ENCODE results near the gene PCYT2.

Gene PCYT2

GRCh38 chr17:81898029-81898866 lies 13.0 kb downstream of the PCYT2 start:
- DNase-seq = no peak

- no peak for DNase-seq
Measured at GRCh38 chr17:81895400-81895799, 15.8 kb downstream of the PCYT2 start.

- DNase-seq = no peak
Measured at GRCh38 chr17:81891303-81891552, 20.0 kb downstream of the PCYT2 start.

GRCh38 chr17:81890447-81891302 lies 20.5 kb downstream of the PCYT2 start:
- no peak for DNase-seq

GRCh38 chr17:81889602-81890001 lies 21.6 kb downstream of the PCYT2 start:
- no peak for DNase-seq

GRCh38 chr17:81888988-81889595 lies 22.1 kb downstream of the PCYT2 start:
- DNase-seq = no peak

- DNase-seq = no peak
Measured at GRCh38 chr17:81888105-81888987, 22.9 kb downstream of the PCYT2 start.

- DNase-seq = no peak
Measured at GRCh38 chr17:81885869-81886548, 25.2 kb downstream of the PCYT2 start.

- no peak for DNase-seq
Measured at GRCh38 chr17:81885454-81885853, 25.7 kb downstream of the PCYT2 start.

- no peak for DNase-seq
Measured at GRCh38 chr17:81884968-81885367, 26.2 kb downstream of the PCYT2 start.

GRCh38 chr17:81884520-81884919 lies 26.7 kb downstream of the PCYT2 start:
- no peak for DNase-seq

- no peak for DNase-seq
Measured at GRCh38 chr17:81879121-81879520, 32.1 kb downstream of the PCYT2 start.

GRCh38 chr17:81878294-81878693 lies 32.9 kb downstream of the PCYT2 start:
- no peak for DNase-seq

- no peak for DNase-seq
Measured at GRCh38 chr17:81877569-81877968, 33.6 kb downstream of the PCYT2 start.

- peak; percentile 88 for DNase-seq
Measured at GRCh38 chr17:81871387-81872230, 39.6 kb downstream of the PCYT2 start.

GRCh38 chr17:81870981-81871386 lies 40.2 kb downstream of the PCYT2 start, which contains the start of gene ARHGDIA:
TSS of gene ARHGDIA (minus strand) at chr17:81871337. CDS start at chr17:81869930, 1,407 bp downstream.
- DNase-seq = no peak

GRCh38 chr17:81870131-81870980 lies 40.8 kb downstream of the PCYT2 start:
- no peak for DNase-seq

- no peak for DNase-seq
Measured at GRCh38 chr17:81869221-81870130, 41.7 kb downstream of the PCYT2 start.

- DNase-seq = no peak
Measured at GRCh38 chr17:81868674-81869220, 42.5 kb downstream of the PCYT2 start.

All from NCI-H2107 (cell line).